ENCODE results near the gene EARS2.

DNA sequence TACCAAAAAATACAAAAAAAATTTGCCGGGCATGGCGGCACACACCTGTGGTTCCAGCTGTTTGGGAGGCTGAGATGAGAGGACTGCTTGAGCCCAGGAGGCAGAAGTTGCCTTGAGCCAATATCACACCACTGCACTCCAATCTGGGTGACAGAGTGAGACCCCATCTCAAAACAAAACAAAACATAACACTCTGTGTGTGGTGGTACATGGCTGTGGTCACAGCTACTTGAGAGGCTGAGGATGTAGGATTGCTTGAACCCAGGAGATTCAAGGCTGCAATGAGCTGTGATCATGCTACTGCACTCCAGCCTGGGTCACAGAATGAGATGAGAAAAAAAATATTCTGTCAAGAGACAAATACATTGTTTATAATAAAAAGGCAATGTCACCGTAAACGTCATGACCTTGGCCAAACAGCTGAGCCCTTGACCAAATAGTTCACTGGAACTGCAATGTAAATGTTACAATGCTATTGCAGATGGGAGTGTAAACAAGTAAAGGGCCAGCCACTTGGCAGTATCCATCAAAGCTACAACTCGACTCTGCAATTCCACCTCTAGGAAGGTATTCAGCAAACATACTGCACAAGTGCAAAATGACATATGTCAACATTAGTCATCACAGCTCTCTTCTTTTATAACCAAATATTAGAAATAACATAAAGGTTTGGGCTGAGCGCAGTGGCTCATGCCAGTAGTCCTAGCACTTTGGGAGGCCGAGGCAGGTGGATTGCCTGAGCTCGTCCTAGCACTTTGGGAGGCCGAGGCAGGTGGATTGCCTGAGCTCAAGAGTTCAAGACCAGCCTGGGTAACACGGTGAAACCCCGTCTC lies 16.9 kb downstream of the EARS2 start:
- TF ChIP-seq SP1 (IDR thresholded peaks at IDR 0.05) (no peak), FOXM1 (IDR thresholded peaks at IDR 0.05; ENCODE audit: borderline replicate concordance) (no peak), TARDBP (IDR thresholded peaks at IDR 0.05) (no peak)
